ENCODE results near the gene FAM170B.

GRCh38 chr10:49154641-49155040, 20.8 kb upstream of the FAM170B start:
- TF ChIP-seq HMGXB4 (CRISPR knock-in tag; IDR thresholded peaks at IDR 0.05) (no peak), SP1 (CRISPR knock-in tag; conservative IDR thresholded peaks at IDR 0.05) (no peak), ATF6 (CRISPR knock-in tag; IDR thresholded peaks at IDR 0.05) (no peak), FOXJ3 (CRISPR knock-in tag; IDR thresholded peaks at IDR 0.05; ENCODE audit: borderline replicate concordance) (no peak), CTCF (IDR thresholded peaks at IDR 0.05) (no peak), NR2C2 (CRISPR knock-in tag; IDR thresholded peaks at IDR 0.05) (no peak), ZBTB21 (CRISPR knock-in tag; IDR thresholded peaks at IDR 0.05; ENCODE audit: borderline replicate concordance) (no peak), ATF3 (CRISPR knock-in tag; conservative IDR thresholded peaks at IDR 0.05) (no peak), AFF4 (CRISPR knock-in tag; IDR thresholded peaks at IDR 0.05; ENCODE audit: borderline replicate concordance) (no peak), KAT7 (CRISPR knock-in tag; IDR thresholded peaks at IDR 0.05; ENCODE audit: borderline replicate concordance) (no peak), IRF2 (CRISPR knock-in tag; IDR thresholded peaks at IDR 0.05; ENCODE audit: borderline replicate concordance, low read depth) (no peak), ZNF317 (CRISPR knock-in tag; IDR thresholded peaks at IDR 0.05; ENCODE audit: borderline replicate concordance, low read depth) (no peak)
